Fibroblast of lung (primary cell): Measurements from ENCODE around the gene KLF18. TPM values are rescaled to one million over a fixed set of nuclear protein-coding genes. Genes with fewer than 3 reads are reported as not detected.
A peak's percentile ranks its signal among the peaks of the same experiment; 100 is the strongest.

ENCODE experiments used
- DNase-seq, 2 donors: peaks; one replicate each; pipeline versions ENCODE4 v3.0.0 to v3.0.0-alpha.2; 2010; ENCODE audit warnings: low read depth in 2 of 2
- H2AFZ ChIP-seq: 2 replicates; pipeline ENCODE4 v1.5.1; 2012; ENCODE audit warnings: low read length, control low read depth, inconsistent platforms
- H3K27ac ChIP-seq: 2 replicates; pipeline ENCODE4 v1.5.1; 2011; ENCODE audit warnings: low read length, control low read depth; ENCODE audit not compliant: insufficient read depth
- H3K27me3 ChIP-seq: 2 replicates; pipeline ENCODE4 v1.5.1; 2011; ENCODE audit warnings: mild to moderate bottlenecking, low read length; ENCODE audit not compliant: control insufficient read depth, insufficient read depth
- H3K36me3 ChIP-seq: 2 replicates; pipeline ENCODE4 v1.5.1; 2011; ENCODE audit warnings: low read length; ENCODE audit not compliant: control insufficient read depth, insufficient read depth
- H3K4me1 ChIP-seq: 2 replicates; pipeline ENCODE4 v1.5.1; 2011; ENCODE audit warnings: low read length; ENCODE audit not compliant: control insufficient read depth, insufficient read depth; ENCODE audit errors: extremely low read depth
- H3K4me2 ChIP-seq: 2 replicates; pipeline ENCODE4 v1.5.1; 2011; ENCODE audit warnings: low read length, control low read depth; ENCODE audit not compliant: insufficient read depth; ENCODE audit errors: extremely low read depth
- H3K4me3 ChIP-seq, 4 experiments: fragments of 200-600 bp in 1 of 4; sonication (generic) in 1 of 4; replicated peaks in 1 of 4; 2 replicates each; pipeline ENCODE4 v1.5.1; 2011 to 2016; ENCODE audit warnings: low read length in 4 of 4, low read depth in 3 of 4, mild to moderate bottlenecking in 3 of 4, control low read depth in 2 of 4, inconsistent platforms in 1 of 4, mixed read lengths in 1 of 4; ENCODE audit not compliant: insufficient read depth in 1 of 4; ENCODE audit errors: control extremely low read depth in 1 of 4
- H3K79me2 ChIP-seq: 2 replicates; pipeline ENCODE4 v1.5.1; 2012; ENCODE audit warnings: mild to moderate bottlenecking, low read length, inconsistent platforms; ENCODE audit not compliant: control insufficient read depth, insufficient read depth
- H3K9ac ChIP-seq: 2 replicates; pipeline ENCODE4 v1.5.1; 2011; ENCODE audit warnings: mild to moderate bottlenecking, low read length, control low read depth; ENCODE audit not compliant: insufficient read depth
- H3K9me3 ChIP-seq: 2 replicates; pipeline ENCODE4 v1.5.1; 2012; ENCODE audit warnings: low read depth, low read length; ENCODE audit not compliant: control insufficient read depth, insufficient read depth
- H4K20me1 ChIP-seq: 2 replicates; pipeline ENCODE4 v1.5.1; 2011; ENCODE audit warnings: low read length; ENCODE audit not compliant: control insufficient read depth, insufficient read depth; ENCODE audit errors: extremely low read depth
- EZH2 ChIP-seq: IDR thresholded peaks from 2 replicates; pipeline ENCODE4 v1.5.1; 2012; ENCODE audit warnings: low read length, control low read depth, mild to moderate bottlenecking; ENCODE audit errors: missing control alignments
- polyA plus RNA-seq, 2 donors: library from polyadenylated mRNA; depleted of rRNA in 1 of 2; stranded (reverse) in 1 of 2; unstranded in 1 of 2; fragments of >200 nt; gene quantifications; 2 replicates each; pipeline ENCODE4 v1.2.1, GENCODE V29; 2011 to 2012; ENCODE audit warnings: missing spikeins in 1 of 2
- total RNA-seq: library from RNA; depleted of rRNA; stranded (reverse); fragments of >200 nt; gene quantifications from 2 replicates; pipeline ENCODE4 v1.2.1, GENCODE V29; 2014
- TF ChIP-seq, protein P1 (sequence below), 2 donors: IDR thresholded peaks in 1 of 2; conservative IDR thresholded peaks in 1 of 2; 1 replicate in 1 of 2; 2 replicates in 1 of 2; pipeline ENCODE4 v1.5.1; 2011 to 2012; ENCODE audit warnings: low read length in 2 of 2, control low read depth in 1 of 2, inconsistent platforms in 1 of 2, low read depth in 1 of 2, mild to moderate bottlenecking in 1 of 2

The KLF18 gene
- total and polyA plus RNA-seq, 2 donors (not counting 1 experiment from before 2014, with no cell fraction given): not detected

- peaks cover under 1% of the 10 kb centered on the region for H3K4me1 ChIP-seq
- no peaks in the 10 kb centered on the region for H3K79me2 ChIP-seq
- no peak for DNase-seq
- H4K20me1 ChIP-seq: no peaks in the 10 kb centered on the region
- no peak overlapping the region for H3K4me3 ChIP-seq
- no peak overlapping the region for H3K4me2 ChIP-seq
- H3K27ac ChIP-seq: no peak overlapping the region
- TF ChIP-seq, protein P1, sequence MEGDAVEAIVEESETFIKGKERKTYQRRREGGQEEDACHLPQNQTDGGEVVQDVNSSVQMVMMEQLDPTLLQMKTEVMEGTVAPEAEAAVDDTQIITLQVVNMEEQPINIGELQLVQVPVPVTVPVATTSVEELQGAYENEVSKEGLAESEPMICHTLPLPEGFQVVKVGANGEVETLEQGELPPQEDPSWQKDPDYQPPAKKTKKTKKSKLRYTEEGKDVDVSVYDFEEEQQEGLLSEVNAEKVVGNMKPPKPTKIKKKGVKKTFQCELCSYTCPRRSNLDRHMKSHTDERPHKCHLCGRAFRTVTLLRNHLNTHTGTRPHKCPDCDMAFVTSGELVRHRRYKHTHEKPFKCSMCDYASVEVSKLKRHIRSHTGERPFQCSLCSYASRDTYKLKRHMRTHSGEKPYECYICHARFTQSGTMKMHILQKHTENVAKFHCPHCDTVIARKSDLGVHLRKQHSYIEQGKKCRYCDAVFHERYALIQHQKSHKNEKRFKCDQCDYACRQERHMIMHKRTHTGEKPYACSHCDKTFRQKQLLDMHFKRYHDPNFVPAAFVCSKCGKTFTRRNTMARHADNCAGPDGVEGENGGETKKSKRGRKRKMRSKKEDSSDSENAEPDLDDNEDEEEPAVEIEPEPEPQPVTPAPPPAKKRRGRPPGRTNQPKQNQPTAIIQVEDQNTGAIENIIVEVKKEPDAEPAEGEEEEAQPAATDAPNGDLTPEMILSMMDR (conservative IDR thresholded peaks at IDR 0.05 in 1 of 2, IDR thresholded peaks at IDR 0.05 in 1 of 2; ENCODE audit: low read depth in 1 of 2, low read length in 2 of 2): no peak
- no peak for TF ChIP-seq EZH2
- no peaks in the 10 kb centered on the region for H3K27me3 ChIP-seq
- no peak overlapping the region for H3K9ac ChIP-seq
- no peak overlapping the region for H2AFZ ChIP-seq
- no peaks in the 10 kb centered on the region for H3K36me3 ChIP-seq
- no peaks in the 10 kb centered on the region for H3K9me3 ChIP-seq
These were observed 50.8 kb downstream of the KLF18 start for GRCh38 chr1:44090429-44091252.

DNA sequence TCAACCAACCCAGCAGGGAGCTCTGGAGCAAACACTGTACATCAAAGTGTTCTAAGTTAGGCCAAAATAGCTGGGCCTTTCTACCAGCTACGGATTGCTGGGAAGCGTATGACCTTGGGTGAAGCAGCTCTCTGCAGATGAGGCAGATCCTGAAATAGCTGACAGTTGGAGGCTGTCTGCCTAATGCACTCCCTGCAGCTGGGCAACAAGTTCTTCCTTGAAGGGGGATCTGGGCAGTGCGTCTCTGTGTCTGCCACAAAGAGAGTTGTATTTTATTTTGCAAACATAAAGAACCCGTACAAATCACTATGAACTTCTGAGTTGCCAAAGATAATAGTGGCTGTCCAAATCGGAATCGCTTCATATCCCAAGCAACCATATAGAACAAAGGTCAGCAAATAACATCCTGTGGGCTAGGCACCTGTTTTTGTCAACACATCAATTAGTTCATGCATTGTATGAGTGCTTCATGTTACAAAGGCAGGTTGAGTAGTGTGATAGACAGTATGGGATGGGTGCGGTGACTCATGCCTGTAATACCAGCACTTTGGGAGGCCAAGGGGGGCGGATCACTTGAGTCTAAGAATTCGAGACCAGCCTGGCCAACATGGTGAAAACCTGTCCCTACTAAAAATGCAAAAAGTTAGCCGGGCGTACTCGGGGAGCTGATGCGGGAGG, 51.9 kb downstream of the KLF18 start:
- DNase-seq: peak in 1 of 2 donors; percentile 32
- Histone ChIP-seq H3K4me2 (no peak overlapping the region), H3K4me1 (peaks cover 2% of the 10 kb centered on the region), H2AFZ (no peak overlapping the region), H3K4me3 (no peak overlapping the region), H3K9me3 (no peaks in the 10 kb centered on the region), H3K27ac (no peak overlapping the region), H3K27me3 (no peaks in the 10 kb centered on the region), H3K9ac (no peak overlapping the region), H3K36me3 (no peaks in the 10 kb centered on the region), H4K20me1 (no peaks in the 10 kb centered on the region), H3K79me2 (no peaks in the 10 kb centered on the region)
- TF ChIP-seq, protein P1 (conservative IDR thresholded peaks at IDR 0.05 in 1 of 2, IDR thresholded peaks at IDR 0.05 in 1 of 2; ENCODE audit: low read depth in 1 of 2, low read length in 2 of 2): no peak
- TF ChIP-seq EZH2: no peak

Other genes with a start within 250 kb of the KLF18 start
- gene ARTN, start 207.8 kb downstream of the KLF18 start, total RNA-seq: 0.50 TPM in 1 of 2 replicates, not detected in the other
- gene ARTN, start 207.8 kb downstream of the KLF18 start, polyA plus RNA-seq: 0.06 TPM in 1 of 2 replicates, not detected in the other
- 13.1 and 18.5 TPM in 2 replicates for gene IPO13, start 194.7 kb downstream of the KLF18 start, total RNA-seq
- 12.8 and 19.1 TPM in 2 replicates for gene IPO13, start 194.7 kb downstream of the KLF18 start, polyA plus RNA-seq
- gene DPH2, start 171.6 kb downstream of the KLF18 start, total RNA-seq: 9.1 and 12.8 TPM in 2 replicates
- gene DPH2, start 171.6 kb downstream of the KLF18 start, polyA plus RNA-seq: 11.2 and 17.5 TPM in 2 replicates
- gene ATP6V0B, start 166.7 kb downstream of the KLF18 start, total RNA-seq: 102 and 121 TPM in 2 replicates
- gene ATP6V0B, start 166.7 kb downstream of the KLF18 start, polyA plus RNA-seq: 83.5 and 89.0 TPM in 2 replicates
- gene B4GALT2, start 162.4 kb downstream of the KLF18 start, total RNA-seq: 46.0 and 55.0 TPM in 2 replicates
- gene B4GALT2, start 162.4 kb downstream of the KLF18 start, polyA plus RNA-seq: 40.6 and 40.7 TPM in 2 replicates
- gene CCDC24, start 150.0 kb downstream of the KLF18 start, total RNA-seq: 1.0 and 3.5 TPM in 2 replicates
- gene CCDC24, start 150.0 kb downstream of the KLF18 start, polyA plus RNA-seq: 0.63 and 0.94 TPM in 2 replicates
- 13.6 and 19.5 TPM in 2 replicates for gene SLC6A9, start 110.2 kb downstream of the KLF18 start, total RNA-seq
- 3.3 and 3.4 TPM in 2 replicates for gene SLC6A9, start 110.2 kb downstream of the KLF18 start, polyA plus RNA-seq
- under 0.01 and 0.50 TPM in 2 replicates for gene KLF17, start 22.8 kb downstream of the KLF18 start, total RNA-seq
- 0.05 and 0.20 TPM in 2 replicates for gene KLF17, start 22.8 kb downstream of the KLF18 start, polyA plus RNA-seq
- gene DMAP1, start 71.8 kb upstream of the KLF18 start, total RNA-seq: 17.2 and 23.6 TPM in 2 replicates
- 21.1 and 26.8 TPM in 2 replicates for gene DMAP1, start 71.8 kb upstream of the KLF18 start, polyA plus RNA-seq
- gene ERI3, start 213.6 kb upstream of the KLF18 start, total RNA-seq: 39.0 and 44.9 TPM in 2 replicates
- gene ERI3, start 213.6 kb upstream of the KLF18 start, polyA plus RNA-seq: 43.4 and 48.0 TPM in 2 replicates